HepG2 (cell line): ENCODE results near the gene SLC6A12. TPM values are rescaled to one million over a fixed set of nuclear protein-coding genes. Genes with fewer than 3 reads are reported as not detected.
A peak's percentile ranks its signal among the peaks of the same experiment; 100 is the strongest.

Experiments
- CREBL2 ChIP-seq: sonication (generic); formaldehyde crosslinking; IDR thresholded peaks from 2 replicates; pipeline ENCODE4 v1.8.1; 2023; ENCODE audit warnings: missing genetic modification reagents, mild to moderate bottlenecking, borderline replicate concordance
- ELF4 ChIP-seq: sonication (generic); formaldehyde crosslinking; IDR thresholded peaks from 2 replicates; pipeline ENCODE4 v1.5.0; 2020; ENCODE audit warnings: missing genetic modification reagents, mild to moderate bottlenecking, moderate library complexity, borderline replicate concordance
- HINFP ChIP-seq: sonication (generic); formaldehyde crosslinking; IDR thresholded peaks from 2 replicates; pipeline ENCODE4 v1.4.0; 2020; ENCODE audit warnings: low read depth, mild to moderate bottlenecking, missing genetic modification reagents
- HNRNPL ChIP-seq: fragments of 200-400 bp; formaldehyde crosslinking; IDR thresholded peaks from 2 replicates; pipeline ENCODE4 v1.6.1; 2017; ENCODE audit warnings: mild to moderate bottlenecking, low read depth, low read length
- HNRNPLL ChIP-seq: fragments of 200-400 bp; formaldehyde crosslinking; IDR thresholded peaks from 2 replicates; pipeline ENCODE4 v1.6.1; 2017; ENCODE audit warnings: mild to moderate bottlenecking, low read depth, low read length; ENCODE audit not compliant: poor library complexity, severe bottlenecking
- IKZF1 ChIP-seq: fragments of 450-650 bp; IDR thresholded peaks from 2 replicates; pipeline ENCODE4 v1.7.1; 2016
- KDM4B ChIP-seq: sonication (generic); formaldehyde crosslinking; IDR thresholded peaks from 2 replicates; pipeline ENCODE4 v1.4.0; 2020; ENCODE audit warnings: missing genetic modification reagents
- KMT2B ChIP-seq: IDR thresholded peaks from 2 replicates; pipeline ENCODE4 v1.6.1; 2016; ENCODE audit warnings: missing genetic modification reagents, missing compliant biosample characterization
- PCBP2 ChIP-seq: fragments of 200-400 bp; formaldehyde crosslinking; optimal IDR thresholded peaks from 2 replicates; pipeline ENCODE3; 2018; ENCODE audit warnings: low read length, low read depth; ENCODE audit not compliant: poor library complexity, severe bottlenecking
- RBAK ChIP-seq: sonication (generic); formaldehyde crosslinking; IDR thresholded peaks from 2 replicates; pipeline ENCODE4 v1.5.1; 2020; ENCODE audit warnings: mild to moderate bottlenecking, missing genetic modification reagents
- SAP130 ChIP-seq: IDR thresholded peaks from 2 replicates; pipeline ENCODE4 v1.6.1; 2016; ENCODE audit warnings: low read depth
- SNAI1 ChIP-seq: sonication (generic); formaldehyde crosslinking; IDR thresholded peaks from 2 replicates; pipeline ENCODE4 v1.5.0; 2020; ENCODE audit warnings: mild to moderate bottlenecking, missing genetic modification reagents, borderline replicate concordance
- SNRNP70 ChIP-seq: fragments of 200-400 bp; formaldehyde crosslinking; IDR thresholded peaks from 2 replicates; pipeline ENCODE4 v1.6.1; 2017; ENCODE audit warnings: mild to moderate bottlenecking, low read depth, low read length, moderate library complexity
- TAF15 ChIP-seq: fragments of 200-400 bp; formaldehyde crosslinking; IDR thresholded peaks from one replicate; pipeline ENCODE4 v1.6.1; 2018; ENCODE audit warnings: mild to moderate bottlenecking, low read depth, low read length; ENCODE audit not compliant: poor library complexity, severe bottlenecking
- TCF7L2 ChIP-seq: IDR thresholded peaks from 2 replicates; pipeline ENCODE4 v1.6.1; 2011; ENCODE audit warnings: mild to moderate bottlenecking, low read depth, low read length, moderate library complexity
- UBTF ChIP-seq: sonication (generic); formaldehyde crosslinking; IDR thresholded peaks from 2 replicates; pipeline ENCODE4 v1.4.0; 2020; ENCODE audit warnings: mild to moderate bottlenecking, missing genetic modification reagents
- XRCC5 ChIP-seq: fragments of 200-400 bp; formaldehyde crosslinking; optimal IDR thresholded peaks from 2 replicates; pipeline ENCODE3; 2017; ENCODE audit warnings: mild to moderate bottlenecking, low read length
- ZNF234 ChIP-seq: sonication (generic); formaldehyde crosslinking; conservative IDR thresholded peaks from 2 replicates; pipeline ENCODE4 v1.5.1; 2020; ENCODE audit warnings: mild to moderate bottlenecking, missing genetic modification reagents
- ZNF33A ChIP-seq: sonication (generic); formaldehyde crosslinking; IDR thresholded peaks from 2 replicates; pipeline ENCODE4 v1.5.1; 2020; ENCODE audit warnings: missing genetic modification reagents, mild to moderate bottlenecking, moderate library complexity, borderline replicate concordance
- ZNF513 ChIP-seq: sonication (generic); formaldehyde crosslinking; conservative IDR thresholded peaks from 2 replicates; pipeline ENCODE4 v1.5.0; 2020; ENCODE audit warnings: missing genetic modification reagents
- ZNF577 ChIP-seq: sonication (generic); formaldehyde crosslinking; IDR thresholded peaks from 2 replicates; pipeline ENCODE4 v1.4.0; 2020; ENCODE audit warnings: mild to moderate bottlenecking, low read depth, missing genetic modification reagents, borderline replicate concordance
- ZNF607 ChIP-seq: sonication (generic); formaldehyde crosslinking; IDR thresholded peaks from 2 replicates; pipeline ENCODE4 v1.5.1; 2020; ENCODE audit warnings: missing genetic modification reagents, mild to moderate bottlenecking, borderline replicate concordance
- ZNF660 ChIP-seq: sonication (generic); formaldehyde crosslinking; IDR thresholded peaks from 2 replicates; pipeline ENCODE4 v1.5.1; 2020; ENCODE audit warnings: mild to moderate bottlenecking, low read depth, missing genetic modification reagents, borderline replicate concordance
- ZNF775 ChIP-seq: sonication (generic); formaldehyde crosslinking; IDR thresholded peaks from 2 replicates; pipeline ENCODE4 v1.4.0; 2020; ENCODE audit warnings: missing genetic modification reagents, mild to moderate bottlenecking, moderate library complexity, borderline replicate concordance
- polyA plus RNA-seq, 8 experiments: library from polyadenylated mRNA; depleted of rRNA in 3 of 8; stranded (reverse) in 7 of 8; unstranded in 1 of 8; fragments of >200 nt; fragmentation: Illumina TruSeq in 4 of 8; extraction: Trizol in 4 of 8; gene quantifications; 2 replicates each; pipeline versions ENCODE4 v1.2.1 to v1.2.3, GENCODE V29; 2011 to 2016; ENCODE audit warnings: low read depth in 4 of 8, missing spikeins in 1 of 8, mixed read lengths in 1 of 8; ENCODE audit not compliant: insufficient read depth in 1 of 8
- total RNA-seq, 5 experiments: library from RNA; depleted of rRNA; stranded (reverse); fragments of >200 nt; fragmentation: Illumina TruSeq; extraction: Trizol; gene quantifications; 2 replicates each; pipeline ENCODE4 v1.2.3, GENCODE V29; 2016; ENCODE audit warnings: low read depth in 1 of 5

The SLC6A12 gene
- total and polyA plus RNA-seq, 2 of the 13 experiments (the other 11 are each of a cell fraction or from before 2014, with no cell fraction given) = 3.7 to 18.8 TPM

GRCh38 chr12:210277-211141, 3.4 kb downstream of the SLC6A12 start (continued):
- TF ChIP-seq UBTF (CRISPR knock-in tag) (peak; percentile 64), CREBL2 (CRISPR knock-in tag) (no peak), XRCC5 (peak; percentile 92), TCF7L2 (peak; percentile 98), HNRNPL (0 out of 2 replicates have a peak, but pooled peaks have one; percentile 62), IKZF1 (no peak), KDM4B (peak; percentile 97), SAP130 (CRISPR knock-in tag) (peak; percentile 96), ZNF660 (CRISPR knock-in tag) (no peak), ZNF513 (CRISPR knock-in tag) (no peak), HINFP (CRISPR knock-in tag) (peak; percentile 80; the same call in 1 of the 2 replicates), SNRNP70 (no peak), HNRNPLL (no peak), PCBP2 (no peak), KMT2B (CRISPR knock-in tag) (0 out of 2 replicates have a peak, but pooled peaks have one; percentile 50), ZNF577 (0 out of 2 replicates have a peak, but pooled peaks have one; percentile 58), TAF15 (no peak), ZNF234 (CRISPR knock-in tag) (no peak), ELF4 (CRISPR knock-in tag) (no peak), SNAI1 (peak; percentile 88; the same call in 1 of the 2 replicates), ZNF33A (CRISPR knock-in tag) (no peak), ZNF607 (CRISPR knock-in tag) (peak; percentile 86), ZNF775 (CRISPR knock-in tag) (peak; percentile 35; the same call in 1 of the 2 replicates), RBAK (peak; percentile 76; the same call in 1 of the 2 replicates)
